Endodermal cell (in vitro differentiated cells): ENCODE results near the gene KRTAP5-10. TPM values are rescaled to one million over a fixed set of nuclear protein-coding genes. Genes with fewer than 3 reads are reported as not detected.

Source experiments
- DNase-seq: peaks from one replicate; pipeline ENCODE4 v3.0.0-alpha.2; 2017
- H3K27ac ChIP-seq: 2 replicates; pipeline ENCODE4 v1.5.1; 2013; ENCODE audit warnings: mild to moderate bottlenecking, low read depth, low read length, moderate library complexity
- H3K27me3 ChIP-seq: 2 replicates; pipeline ENCODE4 v1.6.1; 2013; ENCODE audit warnings: mild to moderate bottlenecking, low read length, moderate library complexity; ENCODE audit not compliant: insufficient read depth, control insufficient read depth, poor library complexity, severe bottlenecking
- H3K36me3 ChIP-seq: 2 replicates; pipeline ENCODE4 v1.7.0; 2013; ENCODE audit warnings: mild to moderate bottlenecking, low read length, moderate library complexity; ENCODE audit not compliant: control insufficient read depth, insufficient read depth
- H3K4me1 ChIP-seq: one replicate; pipeline ENCODE4 v1.7.0; 2013; ENCODE audit warnings: low read length; ENCODE audit not compliant: control insufficient read depth, insufficient read depth
- H3K4me3 ChIP-seq: 2 replicates; pipeline ENCODE4 v1.5.1; 2013; ENCODE audit warnings: mild to moderate bottlenecking, low read length, moderate library complexity
- H3K9ac ChIP-seq: 2 replicates; pipeline ENCODE4 v1.6.1; 2013; ENCODE audit warnings: mild to moderate bottlenecking, low read length, moderate library complexity; ENCODE audit not compliant: poor library complexity, severe bottlenecking; ENCODE audit errors: extremely low read depth
- H3K9me3 ChIP-seq: 2 replicates; pipeline ENCODE4 v1.6.1; 2013; ENCODE audit warnings: mild to moderate bottlenecking, low read length, moderate library complexity; ENCODE audit not compliant: control insufficient read depth
- H3K27ac Mint-ChIP-seq: 2 replicates; pipeline ENCODE4 v1.8.0; 2020; ENCODE audit warnings: mixed read lengths
- H3K27me3 Mint-ChIP-seq: 2 replicates; pipeline ENCODE4 v1.8.0; 2021; ENCODE audit warnings: mild to moderate bottlenecking, mixed read lengths; ENCODE audit not compliant: insufficient read depth
- H3K36me3 Mint-ChIP-seq: 2 replicates; pipeline ENCODE4 v1.8.0; 2020; ENCODE audit warnings: low read depth, mixed read lengths
- H3K4me1 Mint-ChIP-seq: 2 replicates; pipeline ENCODE4 v1.8.0; 2020; ENCODE audit warnings: mixed read lengths
- H3K4me3 Mint-ChIP-seq: 2 replicates; pipeline ENCODE4 v1.8.0; 2020; ENCODE audit warnings: mild to moderate bottlenecking, moderate library complexity, mixed read lengths
- H3K9me3 Mint-ChIP-seq: 2 replicates; pipeline ENCODE4 v1.8.0; 2020; ENCODE audit warnings: mild to moderate bottlenecking, mixed read lengths
- WGBS, 2 experiments: methylation state at CpG; one replicate each; pipeline versions ENCODE4 v1.1.5 to v1.1.7; 2013; ENCODE audit warnings: missing lambda C conversion rate in 2 of 2, mixed read lengths in 1 of 2; ENCODE audit not compliant: insufficient coverage in 1 of 2, insufficient read length in 1 of 2; 5-methylcytosine and 5-hydroxymethylcytosine counted together
- total RNA-seq, 2 donors: library from RNA; stranded (reverse); fragmentation: NEBNext Ultra II Directional in 1 of 2; extraction: Animal tissue kit (Norgen Biotek cat#: 25700) in 1 of 2; gene quantifications; 2 replicates in 1 of 2; 3 replicates in 1 of 2; pipeline ENCODE4 v1.2.1, GENCODE V29; 2021
- TF ChIP-seq, protein P1 (sequence below): fragments of 200-600 bp; sonication (generic); conservative IDR thresholded peaks from 2 replicates; pipeline ENCODE4 v1.5.0; 2021; ENCODE audit warnings: antibody characterized with exemption, mild to moderate bottlenecking

The KRTAP5-10 gene
- total RNA-seq, 2 donors from 2014 or later, result 0.29 TPM; not detected in 1

DNA sequence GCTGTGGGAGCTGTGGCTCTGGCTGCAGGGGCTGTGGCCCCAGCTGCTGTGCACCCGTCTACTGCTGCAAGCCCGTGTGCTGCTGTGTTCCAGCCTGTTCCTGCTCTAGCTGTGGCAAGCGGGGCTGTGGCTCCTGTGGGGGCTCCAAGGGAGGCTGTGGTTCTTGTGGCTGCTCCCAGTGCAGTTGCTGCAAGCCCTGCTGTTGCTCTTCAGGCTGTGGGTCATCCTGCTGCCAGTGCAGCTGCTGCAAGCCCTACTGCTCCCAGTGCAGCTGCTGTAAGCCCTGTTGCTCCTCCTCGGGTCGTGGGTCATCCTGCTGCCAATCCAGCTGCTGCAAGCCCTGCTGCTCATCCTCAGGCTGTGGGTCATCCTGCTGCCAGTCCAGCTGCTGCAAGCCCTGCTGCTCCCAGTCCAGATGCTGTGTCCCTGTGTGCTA lies 16.6 kb upstream of the KRTAP5-10 start:
- H3K27ac Mint-ChIP-seq, result no peak overlapping the region
- Histone ChIP-seq H3K9ac (no peak overlapping the region), H3K27ac (no peak overlapping the region), H3K4me3 (no peak overlapping the region), H3K9me3 (peaks cover 11% of the 10 kb centered on the region), H3K27me3 (no peaks in the 10 kb centered on the region), H3K4me1 (peaks cover 16% of the 10 kb centered on the region), H3K36me3 (no peaks in the 10 kb centered on the region)
- H3K4me1 Mint-ChIP-seq, result peaks cover 18% of the 10 kb centered on the region
- no peak for DNase-seq
- 33 to 88% methylated on average over 2 to 5 of the region's 5 CpGs for WGBS, 2 experiments
- H3K27me3 Mint-ChIP-seq, result peaks cover 28% of the 10 kb centered on the region
- H3K4me3 Mint-ChIP-seq, result no peak overlapping the region
- peaks cover 5% of the 10 kb centered on the region for H3K36me3 Mint-ChIP-seq
- H3K9me3 Mint-ChIP-seq, result peaks cover 17% of the 10 kb centered on the region
- TF ChIP-seq, protein P1, sequence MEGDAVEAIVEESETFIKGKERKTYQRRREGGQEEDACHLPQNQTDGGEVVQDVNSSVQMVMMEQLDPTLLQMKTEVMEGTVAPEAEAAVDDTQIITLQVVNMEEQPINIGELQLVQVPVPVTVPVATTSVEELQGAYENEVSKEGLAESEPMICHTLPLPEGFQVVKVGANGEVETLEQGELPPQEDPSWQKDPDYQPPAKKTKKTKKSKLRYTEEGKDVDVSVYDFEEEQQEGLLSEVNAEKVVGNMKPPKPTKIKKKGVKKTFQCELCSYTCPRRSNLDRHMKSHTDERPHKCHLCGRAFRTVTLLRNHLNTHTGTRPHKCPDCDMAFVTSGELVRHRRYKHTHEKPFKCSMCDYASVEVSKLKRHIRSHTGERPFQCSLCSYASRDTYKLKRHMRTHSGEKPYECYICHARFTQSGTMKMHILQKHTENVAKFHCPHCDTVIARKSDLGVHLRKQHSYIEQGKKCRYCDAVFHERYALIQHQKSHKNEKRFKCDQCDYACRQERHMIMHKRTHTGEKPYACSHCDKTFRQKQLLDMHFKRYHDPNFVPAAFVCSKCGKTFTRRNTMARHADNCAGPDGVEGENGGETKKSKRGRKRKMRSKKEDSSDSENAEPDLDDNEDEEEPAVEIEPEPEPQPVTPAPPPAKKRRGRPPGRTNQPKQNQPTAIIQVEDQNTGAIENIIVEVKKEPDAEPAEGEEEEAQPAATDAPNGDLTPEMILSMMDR, result no peak

DNA sequence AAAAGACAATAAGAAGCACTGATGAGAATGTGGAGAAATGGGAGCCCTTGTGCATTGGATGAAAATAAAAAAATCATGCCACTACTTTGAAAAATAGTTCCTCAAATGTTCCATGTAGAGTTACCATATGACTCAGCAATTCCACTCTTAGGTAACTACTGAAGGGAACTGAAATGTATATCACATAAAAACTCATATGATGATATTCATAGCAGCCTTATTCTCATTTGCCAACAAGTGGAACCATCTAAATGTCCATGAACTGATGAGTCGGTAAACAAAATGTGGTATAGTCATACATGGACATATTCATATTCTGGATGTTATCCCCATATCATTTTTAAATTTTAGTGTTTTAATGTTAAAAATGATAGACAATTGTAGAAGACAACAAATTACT lies 13.7 kb upstream of the KRTAP5-10 start:
- H3K9me3 Mint-ChIP-seq, result peaks cover 4% of the 10 kb centered on the region
- TF ChIP-seq, protein P1, result no peak
- H3K4me1 Mint-ChIP-seq, result no peaks in the 10 kb centered on the region
- Histone ChIP-seq H3K4me3 (no peak overlapping the region), H3K9me3 (no peaks in the 10 kb centered on the region), H3K4me1 (no peaks in the 10 kb centered on the region), H3K36me3 (no peaks in the 10 kb centered on the region), H3K27me3 (no peaks in the 10 kb centered on the region), H3K9ac (no peak overlapping the region), H3K27ac (no peak overlapping the region)
- H3K4me3 Mint-ChIP-seq, result no peak overlapping the region
- no peaks in the 10 kb centered on the region for H3K36me3 Mint-ChIP-seq
- peaks cover 28% of the 10 kb centered on the region for H3K27me3 Mint-ChIP-seq
- 100% methylated on average over 1 of the region's 1 CpG; no CpG with 5 or more reads in 1 of the 2 experiments for WGBS, 2 experiments
- H3K27ac Mint-ChIP-seq, result no peak overlapping the region
- DNase-seq, result no peak

DNA sequence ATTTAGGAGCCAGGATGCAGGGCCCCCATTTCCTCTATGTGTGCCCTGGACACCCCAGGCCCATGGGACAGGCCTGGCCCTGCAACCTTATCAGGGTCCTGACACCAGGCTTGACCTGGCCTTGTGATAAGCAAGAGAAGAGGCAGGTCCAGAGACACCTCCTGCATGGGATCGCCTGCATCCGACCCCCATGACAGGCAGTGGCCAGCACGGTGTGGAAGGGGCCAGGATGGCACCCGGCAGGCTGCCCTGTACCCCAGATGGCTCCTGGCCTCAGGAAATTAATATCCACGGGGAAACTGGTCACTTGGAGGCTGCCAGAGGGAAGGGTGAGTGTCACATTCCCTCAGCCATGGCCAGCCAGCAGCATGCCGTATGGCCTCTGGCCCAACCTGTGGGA lies 10.4 kb upstream of the KRTAP5-10 start:
- Mint-ChIP-seq H3K4me1 (no peaks in the 10 kb centered on the region), H3K9me3 (peaks cover 28% of the 10 kb centered on the region), H3K27me3 (peaks cover 8% of the 10 kb centered on the region)

More for the DNA sequence above, 10.4 kb upstream of the KRTAP5-10 start:
- Mint-ChIP-seq H3K4me3 (no peak overlapping the region), H3K27ac (no peak overlapping the region), H3K36me3 (peaks cover 3% of the 10 kb centered on the region)
- no peaks in the 10 kb centered on the region for H3K27me3 ChIP-seq
- TF ChIP-seq, protein P1, result no peak
- WGBS, 2 experiments, result 89 to 95% methylated on average over 3 to 6 of the region's 6 CpGs
- H3K36me3 ChIP-seq, result no peaks in the 10 kb centered on the region
- no peak for DNase-seq
- H3K4me1 ChIP-seq, result no peaks in the 10 kb centered on the region
- H3K9me3 ChIP-seq, result peaks cover 15% of the 10 kb centered on the region
- H3K4me3 ChIP-seq, result no peak overlapping the region
- no peak overlapping the region for H3K9ac ChIP-seq
- no peak overlapping the region for H3K27ac ChIP-seq
